Stimulated activated CD4-positive, alpha-beta T cell treated with anti-CD3 and anti-CD28 coated beads, Interleukin-15, amount 100 ng/mL, for 1 hour (primary cell): Measurements from ENCODE around the gene COL25A1.

Experiments used
- DNase-seq, 2 donors: peaks; one replicate each; pipeline ENCODE4 v3.0.0-alpha.2; 2020; ENCODE audit warnings: low read depth in 1 of 2, low spot score in 1 of 2

The COL25A1 gene

DNA sequence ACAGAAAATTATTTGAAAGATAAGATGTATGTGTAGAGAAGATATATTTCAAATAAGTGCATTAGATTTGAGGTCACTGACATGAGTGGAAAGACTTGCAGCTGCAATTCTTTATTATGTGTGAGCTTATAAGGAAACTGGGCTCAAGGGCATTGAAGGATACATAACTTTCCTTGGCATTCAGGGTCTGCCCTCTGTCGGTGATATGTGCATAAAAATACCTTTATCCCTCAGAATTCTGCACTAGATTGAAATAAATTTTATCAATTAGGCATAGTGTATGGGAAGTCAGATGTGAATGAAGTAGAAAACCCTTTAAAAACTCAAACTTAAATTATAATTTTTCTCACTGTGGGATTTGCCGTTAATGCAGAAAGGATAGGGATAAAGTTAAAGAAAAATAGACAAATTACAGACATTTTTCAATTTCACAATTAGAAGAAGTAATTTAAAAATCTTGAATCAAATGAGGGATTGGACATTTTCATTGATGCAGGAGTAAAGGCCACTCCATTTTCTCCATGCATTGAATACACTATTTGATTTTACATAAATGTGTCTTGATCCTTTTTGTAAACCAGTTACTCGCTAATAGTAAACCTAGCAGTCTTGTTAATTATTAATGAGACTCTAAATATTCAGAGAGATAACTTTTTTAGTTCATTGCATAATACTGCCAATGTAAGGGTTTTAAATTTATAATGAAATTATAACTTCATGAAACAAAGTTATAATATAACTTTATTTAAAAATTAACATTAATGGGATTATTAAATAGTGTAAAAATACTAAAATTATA lies 518.6 kb downstream of the COL25A1 start:
- no peak for DNase-seq

DNA sequence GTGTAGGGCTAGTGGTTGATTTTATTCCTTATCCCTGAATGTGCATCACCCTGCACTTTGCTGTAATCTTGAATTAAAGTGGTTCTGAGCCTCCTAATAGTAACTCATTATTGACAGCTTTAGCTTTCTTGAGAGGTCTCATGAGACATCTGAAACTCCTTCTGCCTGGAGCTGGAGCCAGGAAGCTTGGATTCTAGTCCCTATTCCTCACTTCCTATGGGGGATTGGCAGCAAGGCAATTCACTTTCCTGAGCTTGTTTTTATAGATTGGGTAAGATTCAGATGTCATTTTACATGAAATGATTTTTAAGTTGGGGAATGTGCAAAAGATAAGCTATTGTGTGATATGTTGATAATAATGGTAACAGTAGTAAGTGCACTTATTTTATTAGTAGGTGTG lies 522.5 kb downstream of the COL25A1 start:
- no peak for DNase-seq

DNA sequence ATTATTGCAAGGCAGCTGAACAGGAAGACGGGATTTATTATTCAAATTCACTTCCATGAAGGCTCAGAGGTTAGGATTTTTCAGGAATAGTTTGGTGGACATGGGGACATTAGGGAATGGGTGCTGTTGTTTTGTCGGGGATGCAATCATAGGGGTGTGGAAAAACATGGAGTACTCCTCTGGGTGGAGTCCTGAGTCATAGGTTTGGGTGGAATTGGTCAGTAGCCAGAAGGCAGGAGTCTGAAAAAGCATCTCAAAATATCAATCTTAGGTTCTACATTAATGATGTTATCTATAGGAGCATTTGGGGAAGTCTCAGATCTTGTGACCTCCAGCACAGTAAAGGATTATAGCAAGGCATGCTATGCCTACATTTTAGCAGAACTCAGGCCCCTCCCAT lies 525.1 kb downstream of the COL25A1 start:
- DNase-seq = no peak

DNA sequence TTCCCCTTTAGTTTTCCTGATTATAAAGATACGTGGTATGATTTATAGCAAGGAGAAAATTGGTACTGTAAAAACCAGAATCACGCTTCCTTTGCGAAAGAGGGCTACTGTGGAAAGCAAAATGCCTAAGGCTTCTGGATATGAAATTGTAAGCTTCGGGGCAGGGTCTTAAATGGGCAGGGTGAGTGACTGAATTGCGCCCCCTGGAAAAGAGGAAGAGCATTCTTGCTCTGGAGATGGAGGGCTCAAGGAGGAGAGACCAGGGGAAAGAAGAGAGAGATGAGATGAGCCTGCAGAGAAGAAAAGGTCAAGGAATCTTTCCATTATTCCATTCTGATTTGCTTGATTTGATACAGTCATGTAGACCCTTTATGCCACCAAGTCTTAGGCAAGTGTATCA lies 526.5 kb downstream of the COL25A1 start:
- no peak for DNase-seq

DNA sequence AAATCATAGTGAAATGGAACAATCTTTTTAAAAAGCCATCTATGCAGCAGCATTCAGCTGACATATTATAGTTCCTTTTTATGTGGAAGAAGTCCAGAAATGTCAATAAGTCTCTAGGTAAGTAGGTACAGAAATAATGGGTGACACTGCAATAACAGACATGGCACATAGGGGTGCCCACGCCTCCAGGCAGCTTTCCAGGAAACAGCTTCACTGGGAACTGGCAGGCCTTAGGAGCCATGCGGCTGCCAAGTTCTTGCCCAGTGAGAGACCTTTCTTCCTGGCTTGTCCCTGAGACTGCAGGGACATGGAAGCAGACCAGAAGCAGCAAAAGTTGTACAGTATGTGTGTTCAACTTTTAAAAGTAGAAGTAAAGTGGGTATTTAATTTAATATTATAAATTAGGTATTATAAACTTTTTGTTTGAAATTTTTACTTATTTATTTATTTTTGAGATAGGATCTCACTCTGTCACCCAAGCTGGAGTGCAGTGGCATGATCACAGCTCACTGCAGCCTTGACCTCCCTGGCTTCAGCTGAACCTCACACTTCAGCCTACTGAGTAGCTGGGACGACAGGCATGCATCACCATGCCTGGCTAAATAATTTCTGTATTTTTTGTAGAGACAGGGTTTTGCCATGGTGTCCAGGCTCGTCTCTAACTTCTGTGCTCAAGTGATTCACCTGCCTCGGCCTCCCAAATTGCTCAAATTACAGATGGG lies 527.5 kb downstream of the COL25A1 start:
- DNase-seq = no peak

DNA sequence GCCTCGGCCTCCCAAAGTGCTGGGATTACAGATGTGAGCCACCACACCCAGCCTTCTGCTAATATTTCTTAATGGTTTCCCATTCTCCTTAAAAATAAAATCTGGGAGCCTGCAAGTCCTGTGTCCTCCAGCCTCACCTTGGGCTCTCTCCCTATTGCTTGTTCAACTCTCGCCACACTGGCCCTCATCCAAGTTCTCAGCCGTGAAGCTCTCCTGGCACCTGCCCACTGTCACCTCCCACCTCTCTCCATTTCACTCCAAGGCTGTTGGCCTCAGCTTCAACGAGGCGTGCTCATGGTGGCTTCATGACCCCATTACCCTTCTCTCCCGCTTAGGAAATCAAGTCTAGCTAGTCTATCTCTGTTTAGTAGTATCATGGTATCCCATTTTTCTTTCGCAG lies 530.1 kb downstream of the COL25A1 start:
- DNase-seq = no peak

DNA sequence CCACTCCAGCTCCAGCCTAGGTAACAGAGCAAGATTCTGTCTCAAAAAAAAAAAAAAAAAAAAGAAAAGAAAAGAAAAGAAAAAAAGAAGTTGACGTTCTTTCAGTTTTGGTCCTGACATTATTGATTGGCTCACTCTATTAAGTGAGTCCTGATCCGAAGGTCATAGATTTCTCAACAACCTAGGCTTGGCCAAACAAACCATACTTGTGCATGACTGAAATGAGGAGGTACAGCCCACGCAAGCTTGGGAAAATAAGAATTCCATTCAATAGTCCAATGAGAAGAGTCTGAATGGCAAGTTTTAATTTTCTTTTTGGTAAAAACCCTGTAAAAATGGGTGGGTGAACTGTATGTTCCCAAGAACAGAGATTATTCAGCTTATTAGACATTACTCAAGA lies 536.4 kb downstream of the COL25A1 start:
- no peak for DNase-seq

DNA sequence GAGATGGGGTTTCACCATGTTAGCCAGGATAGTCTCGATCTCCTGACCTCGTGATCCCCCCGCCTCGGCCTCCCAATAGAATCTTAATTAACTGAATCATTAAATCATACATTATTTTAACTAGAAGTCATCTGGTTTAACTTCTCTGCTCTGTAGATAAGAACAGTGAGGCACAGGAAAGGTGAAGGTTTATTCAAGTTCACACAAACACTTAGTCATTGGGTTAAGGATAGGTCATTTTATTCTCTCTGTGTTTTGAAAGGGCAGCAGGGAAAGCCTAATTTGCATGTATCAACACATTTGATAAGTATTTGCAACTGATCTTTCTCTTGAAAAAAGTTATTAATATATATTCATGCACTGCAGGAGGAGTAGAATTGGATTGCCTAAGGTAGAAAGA lies 538.5 kb downstream of the COL25A1 start:
- no peak for DNase-seq

DNA sequence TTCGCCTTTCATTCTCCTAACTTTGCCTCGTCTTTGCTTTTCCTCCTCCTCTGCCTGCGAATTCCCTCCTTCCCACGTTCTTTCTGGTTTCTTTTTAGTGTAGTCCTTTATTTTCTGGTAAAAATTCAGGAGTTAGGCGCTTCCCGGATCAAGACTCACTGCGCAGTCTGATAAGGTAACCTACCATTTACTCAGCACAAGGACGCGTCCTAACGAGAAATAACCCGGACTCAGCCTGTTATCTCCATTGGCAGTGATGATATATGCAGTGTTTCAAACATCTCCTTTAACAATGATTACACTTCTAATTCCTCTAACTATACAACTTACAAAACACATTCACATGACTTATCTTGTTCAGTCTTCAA lies 539.2 kb downstream of the COL25A1 start:
- no peak for DNase-seq

DNA sequence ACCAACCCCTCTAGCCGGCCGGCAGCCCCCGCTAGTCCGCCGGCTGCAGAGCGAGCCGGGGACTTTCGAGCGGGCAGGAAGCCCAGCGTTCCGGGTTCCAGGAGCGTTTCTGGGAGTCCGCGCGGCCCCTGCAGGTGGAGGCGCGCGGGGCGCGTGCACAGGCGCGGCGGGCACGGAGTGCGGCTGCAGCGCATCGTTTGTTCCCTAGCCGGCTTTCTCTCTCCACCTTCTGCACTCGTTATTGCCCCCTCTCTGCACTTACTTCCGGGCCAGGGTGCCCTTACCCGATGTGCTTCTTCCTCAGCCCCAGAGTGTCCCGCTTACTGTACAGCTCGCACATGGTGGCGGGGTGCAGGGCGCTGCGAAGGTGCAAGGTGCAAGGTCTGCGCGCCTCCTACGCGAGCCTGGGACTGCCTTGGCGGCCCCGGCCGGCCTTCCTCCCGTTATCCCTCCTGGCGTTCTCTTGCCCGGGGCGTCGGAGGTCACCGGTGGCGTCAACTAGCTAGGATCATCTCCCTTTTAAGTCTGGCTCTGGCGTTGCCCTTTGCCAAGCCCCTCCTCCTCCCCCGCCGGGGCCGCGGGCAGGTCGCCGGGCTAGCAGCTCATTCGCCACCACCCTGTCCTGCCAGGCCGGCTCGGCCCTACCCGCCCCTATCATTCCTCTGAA lies 539.8 kb downstream of the COL25A1 start, which contains the start of gene ETNPPL:
Gene ETNPPL (minus strand): TSS at position 495 of the 667 bp plus-strand sequence. CDS start 155 bp downstream, at position 340.
- DNase-seq = no peak
